ENCODE measurements around the gene DACH2. TPM values are rescaled to one million over a fixed set of nuclear protein-coding genes. Genes with fewer than 3 reads are reported as not detected.

The DACH2 gene
- total RNA-seq = not detected in 3 replicates
- long read RNA-seq = 0 reads

GRCh38 chrX:86148024-86148511, at the start of gene DACH2:
Gene DACH2, plus strand, starts transcription at chrX:86148451.
- H3K36me3 Mint-ChIP-seq (ENCODE audit: low read depth) = peaks cover 4% of the 10 kb centered on the region

GRCh38 chrX:86102341-86102740, 45.9 kb upstream of the DACH2 start:
- no peak for TF ChIP-seq CTCF (IDR thresholded peaks at IDR 0.05)
- no peaks in the 10 kb centered on the region for H3K9me3 Mint-ChIP-seq (ENCODE audit: low read depth)
- peaks cover 5% of the 10 kb centered on the region for H3K27me3 Mint-ChIP-seq (ENCODE audit: low read depth)
- H3K27ac Mint-ChIP-seq (ENCODE audit: unreplicated experiment) = no peak overlapping the region
- H3K36me3 Mint-ChIP-seq (ENCODE audit: low read depth) = no peaks in the 10 kb centered on the region
- no peak overlapping the region for H3K4me3 Mint-ChIP-seq (ENCODE audit: unreplicated experiment)
- DNase-seq (ENCODE audit: low spot score) = no peak
- no peaks in the 10 kb centered on the region for H3K4me1 Mint-ChIP-seq (ENCODE audit: low read depth)

More at GRCh38 chrX:86148024-86148511, at the start of gene DACH2:
- DNase-seq (ENCODE audit: low spot score) = peak; percentile 89
- H3K4me1 Mint-ChIP-seq (ENCODE audit: low read depth) = peaks cover 21% of the 10 kb centered on the region
- TF ChIP-seq CTCF (IDR thresholded peaks at IDR 0.05) = no peak
- H3K4me3 Mint-ChIP-seq (ENCODE audit: unreplicated experiment) = peak within 1 kb of the TSS; percentile 84
- H3K9me3 Mint-ChIP-seq (ENCODE audit: low read depth) = no peaks in the 10 kb centered on the region
- H3K27me3 Mint-ChIP-seq (ENCODE audit: low read depth) = peaks cover 67% of the 10 kb centered on the region
- no peak within 1 kb of the TSS for H3K27ac Mint-ChIP-seq (ENCODE audit: unreplicated experiment)

- Mint-ChIP-seq H3K4me3 (ENCODE audit: unreplicated experiment) (no peak overlapping the region), H3K27me3 (ENCODE audit: low read depth) (peaks cover 7% of the 10 kb centered on the region), H3K9me3 (ENCODE audit: low read depth) (no peaks in the 10 kb centered on the region), H3K27ac (ENCODE audit: unreplicated experiment) (no peak overlapping the region), H3K36me3 (ENCODE audit: low read depth) (no peaks in the 10 kb centered on the region), H3K4me1 (ENCODE audit: low read depth) (no peaks in the 10 kb centered on the region)
- TF ChIP-seq CTCF (IDR thresholded peaks at IDR 0.05) = no peak
- no peak for DNase-seq (ENCODE audit: low spot score)
Measured at GRCh38 chrX:86103061-86103460, 45.2 kb upstream of the DACH2 start.

- Mint-ChIP-seq H3K27me3 (ENCODE audit: low read depth) (peaks cover 15% of the 10 kb centered on the region), H3K27ac (ENCODE audit: unreplicated experiment) (no peak overlapping the region), H3K4me3 (ENCODE audit: unreplicated experiment) (no peak overlapping the region), H3K4me1 (ENCODE audit: low read depth) (no peaks in the 10 kb centered on the region), H3K9me3 (ENCODE audit: low read depth) (no peaks in the 10 kb centered on the region), H3K36me3 (ENCODE audit: low read depth) (no peaks in the 10 kb centered on the region)
- DNase-seq (ENCODE audit: low spot score) = no peak
- no peak for TF ChIP-seq CTCF (IDR thresholded peaks at IDR 0.05)
Measured at GRCh38 chrX:86104526-86104925, 43.7 kb upstream of the DACH2 start.

- H3K4me1 Mint-ChIP-seq (ENCODE audit: low read depth) = no peaks in the 10 kb centered on the region
- H3K27ac Mint-ChIP-seq (ENCODE audit: unreplicated experiment) = no peak overlapping the region
- no peaks in the 10 kb centered on the region for H3K27me3 Mint-ChIP-seq (ENCODE audit: low read depth)
- no peak overlapping the region for H3K4me3 Mint-ChIP-seq (ENCODE audit: unreplicated experiment)
- H3K36me3 Mint-ChIP-seq (ENCODE audit: low read depth) = peaks cover 6% of the 10 kb centered on the region
- TF ChIP-seq CTCF (IDR thresholded peaks at IDR 0.05) = no peak
- H3K9me3 Mint-ChIP-seq (ENCODE audit: low read depth) = peaks cover 40% of the 10 kb centered on the region
- no peak for DNase-seq (ENCODE audit: low spot score)
Measured at GRCh38 chrX:86121916-86122315, 26.3 kb upstream of the DACH2 start.
